H1 (cell line): ENCODE measurements around the gene MTMR6. TPM values are rescaled to one million over a fixed set of nuclear protein-coding genes. Genes with fewer than 3 reads are reported as not detected.

Experiments used
- BCL11A ChIP-seq, 2 experiments: IDR thresholded peaks; one replicate each; pipeline ENCODE4 v1.6.1; 2011; ENCODE audit warnings: low read depth in 2 of 2, low read length in 2 of 2, mild to moderate bottlenecking in 2 of 2
- CREB1 ChIP-seq: IDR thresholded peaks from 2 replicates; pipeline ENCODE4 v1.6.1; 2012; ENCODE audit warnings: inconsistent platforms
- EGR1 ChIP-seq: IDR thresholded peaks from 2 replicates; pipeline ENCODE4 v1.6.1; 2011; ENCODE audit warnings: low read depth, low read length, borderline replicate concordance
- EP300 ChIP-seq, 2 experiments: IDR thresholded peaks; 1 replicate in 1 of 2; 2 replicates in 1 of 2; pipeline ENCODE4 v1.6.1; 2011 to 2012; ENCODE audit warnings: low read depth in 2 of 2, low read length in 2 of 2, mild to moderate bottlenecking in 2 of 2, borderline replicate concordance in 1 of 2, inconsistent platforms in 1 of 2, moderate library complexity in 1 of 2
- EZH2 ChIP-seq: fragments of 200-600 bp; sonication (generic); IDR thresholded peaks from 2 replicates; pipeline ENCODE4 v1.7.1; 2012; ENCODE audit warnings: low read depth, mild to moderate bottlenecking, moderate library complexity, low read length, inconsistent platforms; ENCODE audit not compliant: severe bottlenecking
- MAX ChIP-seq: IDR thresholded peaks from 2 replicates; pipeline ENCODE4 v1.6.1; 2012; ENCODE audit warnings: inconsistent platforms
- PHF8 ChIP-seq: fragments of 200-600 bp; sonication (generic); conservative IDR thresholded peaks from 2 replicates; pipeline ENCODE4 v1.7.1; 2012; ENCODE audit warnings: low read depth, mild to moderate bottlenecking, inconsistent platforms, low read length, moderate library complexity
- RAD21 ChIP-seq, 2 experiments: IDR thresholded peaks in 1 of 2; conservative IDR thresholded peaks in 1 of 2; 2 replicates each; pipeline ENCODE4 v1.6.1; 2011; ENCODE audit warnings: low read depth in 2 of 2, low read length in 2 of 2, improper control_type of control experiment in 1 of 2, inconsistent platforms in 1 of 2, mild to moderate bottlenecking in 1 of 2, moderate library complexity in 1 of 2
- RBBP5 ChIP-seq: IDR thresholded peaks from 2 replicates; pipeline ENCODE4 v1.7.1; 2012; ENCODE audit warnings: low read depth, mild to moderate bottlenecking, inconsistent platforms, low read length, moderate library complexity, borderline replicate concordance
- SIRT6 ChIP-seq: IDR thresholded peaks from one replicate; pipeline ENCODE4 v1.7.1; 2012; ENCODE audit warnings: low read length, inconsistent platforms
- SP1 ChIP-seq: IDR thresholded peaks from 2 replicates; pipeline ENCODE4 v1.6.1; 2011; ENCODE audit warnings: low read depth, low read length
- TEAD4 ChIP-seq: IDR thresholded peaks from 2 replicates; pipeline ENCODE4 v1.6.1; 2012; ENCODE audit warnings: low read depth, low read length, inconsistent platforms, mixed read lengths
- polyA plus RNA-seq, 7 experiments: library from polyadenylated mRNA; depleted of rRNA in 3 of 7; stranded (reverse) in 5 of 7; unstranded in 2 of 7; fragments of >200 nt in 5 of 7; fragments of 200-250 nt in 2 of 7; gene quantifications; 1 replicate in 5 of 7; 2 replicates in 1 of 7; 4 replicates in 1 of 7; pipeline versions ENCODE4 v1.2.1 to v1.2.3, GENCODE V29; 2011 to 2013; ENCODE audit warnings: missing spikeins in 2 of 7, mixed read lengths in 2 of 7
- total RNA-seq: library from RNA; stranded (reverse); fragmentation: NEBNext Ultra II Directional; extraction: Animal tissue kit (Norgen Biotek cat#: 25700); gene quantifications from 2 replicates; pipeline ENCODE4 v1.2.1, GENCODE V29; 2021

MTMR6 gene
- total and polyA plus RNA-seq, 2 of the 8 experiments (the other 6 are each of a cell fraction or from before 2014, with no cell fraction given): 2.1 to 8.4 TPM

DNA sequence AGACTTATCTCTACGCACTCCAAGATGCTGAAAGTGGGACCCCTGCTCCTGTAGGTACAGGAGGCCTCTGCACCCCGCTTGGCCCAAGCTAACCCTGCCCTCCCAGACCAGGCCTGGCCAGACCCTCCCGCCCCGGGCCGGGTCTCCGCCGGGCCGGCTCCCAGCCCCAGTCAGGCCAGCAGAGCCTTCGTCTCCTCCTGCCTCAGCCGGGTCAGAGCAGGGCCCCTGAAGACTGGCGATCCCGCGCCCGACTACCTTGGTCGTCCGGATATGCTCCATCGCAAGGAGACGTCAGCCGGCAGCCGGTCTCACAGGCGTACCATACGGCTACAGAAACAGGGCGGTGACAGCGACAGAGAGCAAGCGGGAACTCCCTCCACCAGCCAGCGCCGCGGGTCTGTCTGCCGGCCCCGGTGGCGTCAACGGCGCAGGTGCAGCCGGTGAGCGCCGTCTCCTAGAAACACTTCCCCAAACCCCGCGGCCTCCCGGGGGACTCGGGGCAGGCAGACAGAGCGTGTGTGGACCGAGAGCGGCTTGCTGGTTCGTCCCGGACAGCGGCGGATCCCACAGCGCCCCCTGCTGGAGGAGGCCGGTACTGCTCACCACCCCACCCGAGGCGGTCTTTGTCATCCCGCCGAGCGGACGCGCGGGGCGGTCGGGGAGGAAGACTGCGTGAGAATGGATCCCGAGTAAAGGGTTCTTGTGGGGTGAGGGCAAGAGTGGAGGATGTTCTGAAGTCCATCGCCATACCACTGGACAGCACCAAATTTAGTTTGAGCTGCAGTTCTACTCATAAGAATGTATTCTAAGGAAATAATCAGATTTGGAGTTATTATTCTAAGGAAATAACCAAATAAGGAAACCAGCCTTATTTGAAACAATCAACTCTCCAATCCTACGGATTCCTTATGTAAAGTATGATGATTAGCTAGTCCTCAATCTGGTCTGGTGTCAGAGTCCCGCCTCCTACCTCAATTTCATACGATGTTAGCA, at the start of gene MTMR6 (continued):
- TF ChIP-seq RAD21 (IDR thresholded peaks at IDR 0.05 in 1 of 2, conservative IDR thresholded peaks at IDR 0.05 in 1 of 2; ENCODE audit: low read depth in 2 of 2, low read length in 2 of 2) (peak; percentile 57 to 59), EGR1 (no peak), PHF8 (peak; percentile 64; the same call in 1 of the 2 replicates), BCL11A (IDR thresholded peaks at IDR 0.05; ENCODE audit: low read depth in 2 of 2, low read length in 2 of 2) (no peak), EP300 (IDR thresholded peaks at IDR 0.05; ENCODE audit: borderline replicate concordance in 1 of 2, low read depth in 2 of 2, low read length in 2 of 2) (no peak), CREB1 (no peak; the same call in 1 of the 2 replicates), RBBP5 (peak; percentile 43; the same call in 1 of the 2 replicates), MAX (0 out of 2 replicates have a peak, but pooled peaks have one; percentile 31), SIRT6 (no peak), TEAD4 (no peak), SP1 (no peak), EZH2 (no peak)
- TF ChIP-seq, all 59 proteins: peak for 18
